Measurements from ENCODE around the gene SEMA6C. TPM values are rescaled to one million over a fixed set of nuclear protein-coding genes. Genes with fewer than 3 reads are reported as not detected.
A peak's percentile ranks its signal among the peaks of the same experiment; 100 is the strongest.
"Not testable (repeated sequence)": the region's sequence is repeated elsewhere in the genome, so short reads cannot be mapped to it uniquely, and the experiment has no call there.

The SEMA6C gene
- total RNA-seq = 7.6 TPM
- polyA plus RNA-seq (ENCODE audit: insufficient read depth, low read depth, low replicate concordance) = 17.4 TPM
- long read RNA-seq, donor 1, partial matches to known transcripts = 0 of 1 reads
- long read RNA-seq, donor 1, other reads (novel, unspliced or antisense) = 0 of 1 reads
- long read RNA-seq, donor 2 = 0 reads
- long read RNA-seq, donor 3 = 0 reads
- long read RNA-seq, donor 4 = 0 reads
- long read RNA-seq, donor 5 = 0 reads
- long read RNA-seq, donor 6 = 0 reads
- long read RNA-seq, donor 7, partial matches to known transcripts = 0 of 6 reads
- long read RNA-seq, donor 7, other reads (novel, unspliced or antisense) = 6 of 6 reads
- long read RNA-seq, donor 8 = 0 reads
- long read RNA-seq, donor 9, partial matches to known transcripts = 0 of 1 reads
- long read RNA-seq, donor 9, other reads (novel, unspliced or antisense) = 0 of 1 reads
- long read RNA-seq, donor 10 = 0 reads

DNA sequence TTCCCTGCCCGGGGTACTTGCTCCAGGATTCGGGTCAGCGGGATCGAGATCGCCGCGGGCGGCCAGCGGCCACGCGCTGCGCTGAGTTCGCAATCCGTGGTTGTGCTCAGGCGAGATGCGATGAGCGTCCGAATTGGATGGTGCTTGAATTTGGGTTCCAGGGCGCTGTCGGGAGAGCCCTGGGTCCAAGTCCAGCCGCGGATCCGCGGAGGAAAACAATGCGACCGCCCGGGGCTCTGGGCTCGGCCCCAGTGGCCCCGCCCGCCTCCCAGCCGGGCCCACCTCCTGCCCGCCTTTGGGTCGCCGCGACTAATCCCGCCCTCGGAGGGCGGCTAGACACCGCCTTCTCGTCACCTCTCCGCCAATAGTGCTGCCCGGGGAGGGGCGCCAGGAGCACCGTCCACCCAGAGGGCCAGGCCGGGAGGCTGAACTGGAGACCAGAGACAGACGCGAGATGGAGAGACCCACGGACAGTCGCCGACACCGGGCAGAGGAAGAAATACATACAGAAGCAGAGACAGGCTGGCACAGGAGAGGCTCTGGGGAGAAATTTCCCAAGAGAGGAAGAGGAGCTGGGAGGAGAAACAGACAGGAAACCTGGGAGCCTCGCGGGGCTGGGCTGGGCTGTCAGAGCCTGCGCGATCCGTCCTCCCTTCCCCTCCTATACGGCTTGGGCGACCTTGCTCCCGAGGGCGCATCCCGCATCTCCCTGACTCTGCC, at the start of gene SEMA6C:
TSS of gene SEMA6C (minus strand) at position 220 of the 720 bp plus-strand sequence. CDS start 4,010 bp downstream, outside the sequence.
- no peak for FAIRE-seq
- DNase-seq = peak; percentile 95 to 99 (median 96)
- peak within 1 kb of the TSS; percentile 68 to 84 (median 83) for H3K4me3 ChIP-seq (ENCODE audit: low read length in 3 of 3)
- H3K27me3 ChIP-seq (ENCODE audit: control insufficient read depth, insufficient read depth, low read length) = no peaks in the 10 kb centered on the region
- no peaks in the 10 kb centered on the region for H3K36me3 ChIP-seq (ENCODE audit: control insufficient read depth in 2 of 3, insufficient read depth in 3 of 3, low read length in 3 of 3)
- intact Hi-C loops (cut with DNase I) = no loop called here
- peak within 1 kb of the TSS; percentile 78 to 81 for H3K27ac ChIP-seq (ENCODE audit: low read depth in 2 of 2, low read length in 2 of 2)
- H3K9ac ChIP-seq (ENCODE audit: low read length in 3 of 3) = peak within 1 kb of the TSS; percentile 65 to 78 (median 73)
- H3K4me1 ChIP-seq (ENCODE audit: control insufficient read depth in 2 of 3, insufficient read depth in 2 of 3, low read depth in 1 of 3, low read length in 3 of 3) = peaks cover 0 to 33% (median 16%) of the 10 kb centered on the region in 3 donors
- TF ChIP-seq, protein P1, sequence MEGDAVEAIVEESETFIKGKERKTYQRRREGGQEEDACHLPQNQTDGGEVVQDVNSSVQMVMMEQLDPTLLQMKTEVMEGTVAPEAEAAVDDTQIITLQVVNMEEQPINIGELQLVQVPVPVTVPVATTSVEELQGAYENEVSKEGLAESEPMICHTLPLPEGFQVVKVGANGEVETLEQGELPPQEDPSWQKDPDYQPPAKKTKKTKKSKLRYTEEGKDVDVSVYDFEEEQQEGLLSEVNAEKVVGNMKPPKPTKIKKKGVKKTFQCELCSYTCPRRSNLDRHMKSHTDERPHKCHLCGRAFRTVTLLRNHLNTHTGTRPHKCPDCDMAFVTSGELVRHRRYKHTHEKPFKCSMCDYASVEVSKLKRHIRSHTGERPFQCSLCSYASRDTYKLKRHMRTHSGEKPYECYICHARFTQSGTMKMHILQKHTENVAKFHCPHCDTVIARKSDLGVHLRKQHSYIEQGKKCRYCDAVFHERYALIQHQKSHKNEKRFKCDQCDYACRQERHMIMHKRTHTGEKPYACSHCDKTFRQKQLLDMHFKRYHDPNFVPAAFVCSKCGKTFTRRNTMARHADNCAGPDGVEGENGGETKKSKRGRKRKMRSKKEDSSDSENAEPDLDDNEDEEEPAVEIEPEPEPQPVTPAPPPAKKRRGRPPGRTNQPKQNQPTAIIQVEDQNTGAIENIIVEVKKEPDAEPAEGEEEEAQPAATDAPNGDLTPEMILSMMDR (IDR thresholded peaks at IDR 0.05; ENCODE audit: borderline replicate concordance, extremely low read depth, insufficient read depth) = no peak
- no peaks in the 10 kb centered on the region for H3K9me3 ChIP-seq (ENCODE audit: control insufficient read depth in 2 of 3, insufficient read depth in 1 of 3, low read length in 3 of 3)

DNA sequence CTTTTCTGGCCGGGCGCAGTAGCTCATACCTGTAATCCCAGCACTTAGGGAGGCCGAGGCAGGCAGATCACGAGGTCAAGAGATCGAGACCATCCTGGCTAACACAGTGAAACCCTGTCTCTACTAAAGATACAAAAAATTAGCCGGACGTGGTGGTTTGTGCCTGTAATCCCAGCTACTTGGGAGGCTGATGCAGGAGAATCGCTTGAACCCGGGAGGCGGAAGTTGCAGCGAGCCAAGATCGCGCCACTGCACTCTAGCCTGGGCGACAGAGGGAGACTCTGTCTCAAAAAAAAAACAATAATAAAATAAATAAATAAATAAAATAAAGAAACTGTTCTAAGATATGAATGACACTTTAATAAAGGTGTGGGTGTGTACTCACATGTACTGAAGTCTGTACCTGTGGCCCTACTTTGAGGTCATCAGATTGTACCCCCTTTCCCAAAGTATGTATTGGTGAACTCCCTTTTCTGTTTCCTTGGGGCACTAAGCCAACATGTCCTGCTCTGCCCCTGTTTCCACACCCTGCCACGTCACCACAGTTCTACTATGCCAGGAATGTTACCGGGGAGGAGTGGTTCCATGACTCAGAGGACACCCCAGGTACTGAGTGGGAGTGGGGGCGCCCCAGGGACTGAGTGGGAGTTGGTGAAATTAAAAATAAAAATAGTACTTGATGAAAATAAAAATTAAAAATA, 48.6 kb upstream of the SEMA6C start:
- H3K4me1 ChIP-seq (ENCODE audit: control insufficient read depth in 2 of 3, insufficient read depth in 2 of 3, low read depth in 1 of 3, low read length in 3 of 3) = peaks cover 0 to 15% (median 6%) of the 10 kb centered on the region in 3 donors
- H3K4me3 ChIP-seq (ENCODE audit: low read length in 3 of 3); H3K27me3 ChIP-seq (ENCODE audit: control insufficient read depth, insufficient read depth, low read length); H3K9ac ChIP-seq (ENCODE audit: low read length in 3 of 3); H3K9me3 ChIP-seq (ENCODE audit: control insufficient read depth in 2 of 3, insufficient read depth in 1 of 3, low read length in 3 of 3); H3K36me3 ChIP-seq (ENCODE audit: control insufficient read depth in 2 of 3, insufficient read depth in 3 of 3, low read length in 3 of 3); H3K27ac ChIP-seq (ENCODE audit: low read depth in 2 of 2, low read length in 2 of 2); FAIRE-seq; intact Hi-C loops (cut with DNase I): not testable (repeated sequence)
- peak in 3 of 5 donors; percentile 22 to 87 (median 45) for DNase-seq

GRCh38 chr1:151193856-151194255, 47.4 kb upstream of the SEMA6C start:
- H3K9ac ChIP-seq (ENCODE audit: low read length in 3 of 3) = no peak overlapping the region
- intact Hi-C loops (cut with DNase I) = no loop called here
- peaks cover 0 to 12% (median 6%) of the 10 kb centered on the region in 3 donors for H3K4me1 ChIP-seq (ENCODE audit: control insufficient read depth in 2 of 3, insufficient read depth in 2 of 3, low read depth in 1 of 3, low read length in 3 of 3)
- no peaks in the 10 kb centered on the region for H3K9me3 ChIP-seq (ENCODE audit: control insufficient read depth in 2 of 3, insufficient read depth in 1 of 3, low read length in 3 of 3)
- TF ChIP-seq, protein P1 (IDR thresholded peaks at IDR 0.05; ENCODE audit: borderline replicate concordance, extremely low read depth, insufficient read depth) = no peak
- no peak overlapping the region for H3K4me3 ChIP-seq (ENCODE audit: low read length in 3 of 3)
- no peaks in the 10 kb centered on the region for H3K27me3 ChIP-seq (ENCODE audit: control insufficient read depth, insufficient read depth, low read length)
- DNase-seq = no peak
- H3K36me3 ChIP-seq (ENCODE audit: control insufficient read depth in 2 of 3, insufficient read depth in 3 of 3, low read length in 3 of 3) = no peaks in the 10 kb centered on the region
- no peak for FAIRE-seq
- no peak overlapping the region for H3K27ac ChIP-seq (ENCODE audit: low read depth in 2 of 2, low read length in 2 of 2)

Data from kidney (tissue), 22 donors.